ENCODE data around the gene PRDM12. TPM values are rescaled to one million over a fixed set of nuclear protein-coding genes. Genes with fewer than 3 reads are reported as not detected.

The PRDM12 gene
- total and polyA plus RNA-seq, 2 donors (not counting 1 experiment from before 2014, with no cell fraction given) = not detected

GRCh38 chr9:130662970-130663257 is 1.5 kb upstream of the PRDM12 start:
- H3K27me3 ChIP-seq (ENCODE audit: control insufficient read depth, insufficient read depth, low read length) = peaks cover 90% of the 10 kb centered on the region

GRCh38 chr9:130663258-130663976 is 977 bp upstream of the PRDM12 start:
- H3K79me2 ChIP-seq (ENCODE audit: control insufficient read depth, insufficient read depth, low read length) = no peaks in the 10 kb centered on the region
- H3K27me3 ChIP-seq (ENCODE audit: control insufficient read depth, insufficient read depth, low read length) = peaks cover 88% of the 10 kb centered on the region
- no peaks in the 10 kb centered on the region for H3K9me3 ChIP-seq (ENCODE audit: control insufficient read depth, insufficient read depth, low read depth, low read length)
- H3K4me2 ChIP-seq (ENCODE audit: extremely low read depth, insufficient read depth, low read length) = no peak overlapping the region
- no peaks in the 10 kb centered on the region for H3K36me3 ChIP-seq (ENCODE audit: control insufficient read depth, insufficient read depth, low read length)
- no peaks in the 10 kb centered on the region for H4K20me1 ChIP-seq (ENCODE audit: control insufficient read depth, extremely low read depth, insufficient read depth, low read length)
- TF ChIP-seq EZH2 (IDR thresholded peaks at IDR 0.05; ENCODE audit: low read length, missing control alignments) (peak; percentile 95), CTCF (conservative IDR thresholded peaks at IDR 0.05 in 1 of 2, IDR thresholded peaks at IDR 0.05 in 1 of 2; ENCODE audit: low read depth in 1 of 2, low read length in 2 of 2) (no peak)
- no peak for DNase-seq (ENCODE audit: low read depth in 2 of 2)
- no peak overlapping the region for H3K9ac ChIP-seq (ENCODE audit: insufficient read depth, low read length)
- no peak overlapping the region for H3K4me3 ChIP-seq (replicated peaks in 1 of 4; ENCODE audit: control extremely low read depth in 1 of 4, insufficient read depth in 1 of 4, low read depth in 3 of 4, low read length in 4 of 4)
- H2AFZ ChIP-seq (ENCODE audit: low read length) = no peak overlapping the region
- H3K27ac ChIP-seq (ENCODE audit: insufficient read depth, low read length) = no peak overlapping the region
- no peaks in the 10 kb centered on the region for H3K4me1 ChIP-seq (ENCODE audit: control insufficient read depth, extremely low read depth, insufficient read depth, low read length)

More at GRCh38 chr9:130662970-130663257, 1.5 kb upstream of the PRDM12 start:
- Histone ChIP-seq H3K9ac (ENCODE audit: insufficient read depth, low read length) (no peak overlapping the region), H4K20me1 (ENCODE audit: control insufficient read depth, extremely low read depth, insufficient read depth, low read length) (no peaks in the 10 kb centered on the region), H3K4me2 (ENCODE audit: extremely low read depth, insufficient read depth, low read length) (no peak overlapping the region), H3K79me2 (ENCODE audit: control insufficient read depth, insufficient read depth, low read length) (no peaks in the 10 kb centered on the region), H3K4me1 (ENCODE audit: control insufficient read depth, extremely low read depth, insufficient read depth, low read length) (no peaks in the 10 kb centered on the region), H3K9me3 (ENCODE audit: control insufficient read depth, insufficient read depth, low read depth, low read length) (no peaks in the 10 kb centered on the region), H3K36me3 (ENCODE audit: control insufficient read depth, insufficient read depth, low read length) (no peaks in the 10 kb centered on the region), H3K27ac (ENCODE audit: insufficient read depth, low read length) (no peak overlapping the region), H3K4me3 (replicated peaks in 1 of 4; ENCODE audit: control extremely low read depth in 1 of 4, insufficient read depth in 1 of 4, low read depth in 3 of 4, low read length in 4 of 4) (no peak overlapping the region), H2AFZ (ENCODE audit: low read length) (no peak overlapping the region)
- TF ChIP-seq CTCF (conservative IDR thresholded peaks at IDR 0.05 in 1 of 2, IDR thresholded peaks at IDR 0.05 in 1 of 2; ENCODE audit: low read depth in 1 of 2, low read length in 2 of 2) (no peak), EZH2 (IDR thresholded peaks at IDR 0.05; ENCODE audit: low read length, missing control alignments) (no peak)
- no peak for DNase-seq (ENCODE audit: low read depth in 2 of 2)

GRCh38 chr9:130663977-130664250 is 480 bp upstream of the PRDM12 start:
- DNase-seq (ENCODE audit: low read depth in 2 of 2) = no peak
- Histone ChIP-seq H3K4me1 (ENCODE audit: control insufficient read depth, extremely low read depth, insufficient read depth, low read length) (no peaks in the 10 kb centered on the region), H3K36me3 (ENCODE audit: control insufficient read depth, insufficient read depth, low read length) (no peaks in the 10 kb centered on the region), H3K4me2 (ENCODE audit: extremely low read depth, insufficient read depth, low read length) (no peak overlapping the region), H3K79me2 (ENCODE audit: control insufficient read depth, insufficient read depth, low read length) (no peaks in the 10 kb centered on the region), H3K9me3 (ENCODE audit: control insufficient read depth, insufficient read depth, low read depth, low read length) (no peaks in the 10 kb centered on the region), H3K27me3 (ENCODE audit: control insufficient read depth, insufficient read depth, low read length) (peaks cover 83% of the 10 kb centered on the region), H4K20me1 (ENCODE audit: control insufficient read depth, extremely low read depth, insufficient read depth, low read length) (no peaks in the 10 kb centered on the region), H2AFZ (ENCODE audit: low read length) (no peak overlapping the region), H3K4me3 (replicated peaks in 1 of 4; ENCODE audit: control extremely low read depth in 1 of 4, insufficient read depth in 1 of 4, low read depth in 3 of 4, low read length in 4 of 4) (no peak overlapping the region), H3K27ac (ENCODE audit: insufficient read depth, low read length) (no peak overlapping the region), H3K9ac (ENCODE audit: insufficient read depth, low read length) (no peak overlapping the region)
- no peak for TF ChIP-seq CTCF (conservative IDR thresholded peaks at IDR 0.05 in 1 of 2, IDR thresholded peaks at IDR 0.05 in 1 of 2; ENCODE audit: low read depth in 1 of 2, low read length in 2 of 2)
- TF ChIP-seq EZH2 (IDR thresholded peaks at IDR 0.05; ENCODE audit: low read length, missing control alignments) = peak; percentile 89
